Choroid plexus epithelial cell (primary cell): ENCODE results near the gene FKBP2.

Experiments
- DNase-seq: peaks from one replicate; pipeline ENCODE4 v3.0.0-alpha.2; 2010; ENCODE audit warnings: low read depth
- H3K4me3 ChIP-seq: 2 replicates; pipeline ENCODE4 v1.5.1; 2011; ENCODE audit warnings: low read depth, mild to moderate bottlenecking, control low read depth, low read length, moderate library complexity
- CTCF ChIP-seq: conservative IDR thresholded peaks from 2 replicates; pipeline ENCODE4 v1.5.1; 2011; ENCODE audit warnings: low read depth, mild to moderate bottlenecking, control low read depth, inconsistent platforms, low read length, moderate library complexity

FKBP2 gene

DNA sequence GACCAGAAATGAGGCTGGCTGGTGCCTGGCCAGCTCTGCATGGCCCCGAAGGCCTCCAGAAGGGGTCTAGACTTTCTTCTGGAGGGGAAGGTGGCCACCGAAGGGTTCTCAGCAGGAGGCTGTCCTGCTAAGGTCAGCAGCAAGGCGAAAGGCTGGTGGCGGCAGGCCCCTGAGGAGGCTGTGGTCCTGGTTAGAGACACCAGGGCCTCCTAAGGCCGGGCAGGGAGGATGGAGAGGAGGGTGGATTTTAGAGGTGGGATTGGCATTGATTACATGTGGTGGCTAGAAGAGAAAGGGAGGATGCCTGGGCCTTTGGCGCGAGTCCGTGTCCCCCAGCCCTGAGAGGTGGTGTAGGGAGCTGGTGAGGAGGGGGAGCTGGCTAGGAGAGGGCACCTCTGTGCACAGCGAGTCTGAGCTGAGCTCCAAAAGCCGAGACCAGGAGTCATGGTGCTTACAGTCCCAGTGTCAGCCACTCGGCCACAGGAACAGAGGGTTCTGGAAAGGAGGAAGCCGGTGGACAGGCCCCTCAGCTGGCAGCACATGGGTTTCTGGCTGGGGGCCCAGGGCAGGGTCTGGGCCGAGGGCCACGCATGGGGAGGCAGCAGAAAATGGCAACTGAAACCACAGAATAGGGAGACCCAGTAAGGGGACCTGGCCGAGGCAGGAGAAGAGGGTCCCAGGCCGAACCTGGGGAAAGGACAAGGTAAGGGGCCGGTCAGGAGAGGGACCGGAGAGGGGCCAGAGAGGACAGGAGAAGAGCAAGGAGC lies 31.9 kb upstream of the FKBP2 start:
- DNase-seq, result no peak
- no peak overlapping the region for H3K4me3 ChIP-seq
- no peak for TF ChIP-seq CTCF

GRCh38 chr11:64209563-64209843 lies 31.4 kb upstream of the FKBP2 start:
- no peak overlapping the region for H3K4me3 ChIP-seq
- no peak for DNase-seq
- no peak for TF ChIP-seq CTCF

GRCh38 chr11:64210301-64211020 lies 30.4 kb upstream of the FKBP2 start:
- no peak for TF ChIP-seq CTCF
- DNase-seq, result no peak
- H3K4me3 ChIP-seq, result no peak overlapping the region

GRCh38 chr11:64211181-64211872 lies 29.6 kb upstream of the FKBP2 start:
- TF ChIP-seq CTCF, result no peak
- DNase-seq, result no peak
- H3K4me3 ChIP-seq, result no peak overlapping the region

GRCh38 chr11:64216879-64217278 lies 24.0 kb upstream of the FKBP2 start:
- H3K4me3 ChIP-seq, result no peak overlapping the region
- no peak for DNase-seq
- no peak for TF ChIP-seq CTCF

DNA sequence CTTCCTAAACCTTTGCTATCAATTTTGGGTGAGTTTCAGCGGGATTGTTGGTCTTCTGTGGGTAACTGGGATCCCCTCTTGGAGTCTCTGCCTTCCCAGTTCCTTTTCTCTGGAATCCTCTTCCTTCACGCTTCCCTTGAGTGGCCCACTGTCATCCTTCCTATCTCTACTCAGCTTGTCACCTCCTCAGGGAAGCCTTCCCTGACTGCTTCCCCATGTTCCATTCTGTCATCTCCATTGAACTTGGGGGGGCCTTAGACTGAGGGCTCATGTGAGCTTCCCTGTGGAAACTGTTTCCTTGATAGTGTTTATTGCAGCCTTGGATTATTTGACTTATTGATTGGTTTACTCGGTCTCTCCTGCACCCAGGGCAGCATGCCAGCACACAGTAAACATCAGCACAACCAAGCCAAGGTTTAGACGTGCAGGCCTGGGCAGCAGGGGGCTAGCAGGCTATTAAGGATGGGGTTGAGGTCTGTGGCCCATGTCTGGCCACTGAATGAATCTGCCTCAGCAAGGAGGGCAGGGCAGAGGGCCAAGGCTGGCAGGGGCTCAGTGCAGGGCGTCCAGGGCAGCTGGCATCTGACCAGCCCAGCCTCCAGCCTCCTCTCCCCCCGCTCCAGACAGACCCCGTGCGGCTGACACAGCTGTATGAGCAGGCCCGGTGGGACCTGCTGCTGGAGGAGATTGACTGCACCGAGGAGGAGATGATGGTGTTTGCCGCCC lies 22.1 kb upstream of the FKBP2 start:
- DNase-seq, result no peak
- no peak overlapping the region for H3K4me3 ChIP-seq
- no peak for TF ChIP-seq CTCF
